Retinal pigment epithelial cell (primary cell): Measurements from ENCODE around the gene SPC25.
"Not testable (repeated sequence)": the region's sequence is repeated elsewhere in the genome, so short reads cannot be mapped to it uniquely, and the experiment has no call there.

Source experiments
- DNase-seq: peaks from one replicate; pipeline ENCODE4 v3.0.0-alpha.2; 2010; ENCODE audit warnings: low read depth
- H3K4me3 ChIP-seq: 2 replicates; pipeline ENCODE4 v1.5.1; 2011; ENCODE audit warnings: mild to moderate bottlenecking, low read length, control low read depth, moderate library complexity
- TF ChIP-seq, protein P1 (sequence below): conservative IDR thresholded peaks from 2 replicates; pipeline ENCODE4 v1.5.1; 2011; ENCODE audit warnings: low read depth, low read length, control low read depth, inconsistent platforms

Gene SPC25, protein sequence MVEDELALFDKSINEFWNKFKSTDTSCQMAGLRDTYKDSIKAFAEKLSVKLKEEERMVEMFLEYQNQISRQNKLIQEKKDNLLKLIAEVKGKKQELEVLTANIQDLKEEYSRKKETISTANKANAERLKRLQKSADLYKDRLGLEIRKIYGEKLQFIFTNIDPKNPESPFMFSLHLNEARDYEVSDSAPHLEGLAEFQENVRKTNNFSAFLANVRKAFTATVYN

DNA sequence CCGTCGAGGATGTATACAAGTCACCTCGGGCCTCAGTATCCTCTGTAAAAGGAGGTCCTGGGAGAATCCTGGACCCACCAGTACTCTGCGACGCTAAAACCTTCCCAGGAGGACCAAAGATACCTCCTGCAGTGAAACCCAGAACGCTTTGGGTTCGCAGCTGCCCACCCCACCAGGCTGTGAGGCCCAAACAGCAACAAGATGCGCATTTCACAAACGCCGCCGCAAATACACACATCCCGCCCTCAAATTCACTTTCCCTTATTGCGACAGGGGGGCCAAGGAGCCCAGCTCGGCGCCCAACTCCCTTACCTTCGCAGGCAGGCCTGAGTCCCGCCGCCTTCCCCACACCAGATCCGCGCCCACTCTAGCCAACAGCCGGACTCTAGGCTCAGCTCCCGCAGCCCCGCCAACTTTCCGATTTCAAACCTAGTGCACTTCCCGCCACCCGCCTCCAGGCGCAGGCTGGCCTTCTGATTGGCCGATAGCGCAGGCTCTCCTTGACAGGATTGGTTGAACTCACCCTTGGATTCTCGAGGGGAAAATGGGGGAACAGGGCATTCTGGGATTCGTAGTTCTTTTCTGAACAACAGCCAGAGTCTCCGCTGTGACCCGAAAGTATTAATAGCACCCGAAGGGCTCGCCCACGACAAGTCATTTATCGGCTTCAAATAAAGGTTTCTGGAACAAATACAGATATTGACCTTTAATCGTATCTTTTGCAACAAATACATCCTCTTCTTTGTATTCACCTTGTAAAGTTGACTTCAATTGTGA, at the start of gene SPC25:
Gene SPC25, minus strand, starts transcription at position 425 of the 777 bp plus-strand sequence. CDS start 911 bp downstream, outside the sequence.
- H3K4me3 ChIP-seq = peak within 1 kb of the TSS; percentile 75
- TF ChIP-seq, protein P1, sequence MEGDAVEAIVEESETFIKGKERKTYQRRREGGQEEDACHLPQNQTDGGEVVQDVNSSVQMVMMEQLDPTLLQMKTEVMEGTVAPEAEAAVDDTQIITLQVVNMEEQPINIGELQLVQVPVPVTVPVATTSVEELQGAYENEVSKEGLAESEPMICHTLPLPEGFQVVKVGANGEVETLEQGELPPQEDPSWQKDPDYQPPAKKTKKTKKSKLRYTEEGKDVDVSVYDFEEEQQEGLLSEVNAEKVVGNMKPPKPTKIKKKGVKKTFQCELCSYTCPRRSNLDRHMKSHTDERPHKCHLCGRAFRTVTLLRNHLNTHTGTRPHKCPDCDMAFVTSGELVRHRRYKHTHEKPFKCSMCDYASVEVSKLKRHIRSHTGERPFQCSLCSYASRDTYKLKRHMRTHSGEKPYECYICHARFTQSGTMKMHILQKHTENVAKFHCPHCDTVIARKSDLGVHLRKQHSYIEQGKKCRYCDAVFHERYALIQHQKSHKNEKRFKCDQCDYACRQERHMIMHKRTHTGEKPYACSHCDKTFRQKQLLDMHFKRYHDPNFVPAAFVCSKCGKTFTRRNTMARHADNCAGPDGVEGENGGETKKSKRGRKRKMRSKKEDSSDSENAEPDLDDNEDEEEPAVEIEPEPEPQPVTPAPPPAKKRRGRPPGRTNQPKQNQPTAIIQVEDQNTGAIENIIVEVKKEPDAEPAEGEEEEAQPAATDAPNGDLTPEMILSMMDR = no peak
- peak; percentile 55 for DNase-seq

DNA sequence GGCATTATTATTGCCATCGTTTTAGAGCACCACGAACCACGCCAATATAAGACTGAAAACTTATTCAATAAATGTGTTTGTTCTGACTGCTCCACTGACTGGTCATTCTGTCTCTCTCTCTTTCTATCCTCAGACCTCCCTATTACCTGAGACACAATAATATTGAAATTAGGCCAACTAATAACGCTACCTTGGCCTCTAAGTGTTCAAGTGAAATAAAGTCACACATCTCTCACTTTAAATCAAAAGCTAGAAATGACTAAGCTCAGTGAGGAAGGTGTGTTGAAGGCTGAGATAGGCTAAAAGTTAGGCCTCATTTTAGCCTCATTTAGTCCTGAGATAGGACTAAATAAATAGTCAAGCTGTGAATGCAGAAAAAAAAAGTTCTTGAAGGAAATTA, 49.7 kb upstream of the SPC25 start:
- TF ChIP-seq, protein P1 = no peak
- DNase-seq = no peak
- H3K4me3 ChIP-seq = no peak overlapping the region

DNA sequence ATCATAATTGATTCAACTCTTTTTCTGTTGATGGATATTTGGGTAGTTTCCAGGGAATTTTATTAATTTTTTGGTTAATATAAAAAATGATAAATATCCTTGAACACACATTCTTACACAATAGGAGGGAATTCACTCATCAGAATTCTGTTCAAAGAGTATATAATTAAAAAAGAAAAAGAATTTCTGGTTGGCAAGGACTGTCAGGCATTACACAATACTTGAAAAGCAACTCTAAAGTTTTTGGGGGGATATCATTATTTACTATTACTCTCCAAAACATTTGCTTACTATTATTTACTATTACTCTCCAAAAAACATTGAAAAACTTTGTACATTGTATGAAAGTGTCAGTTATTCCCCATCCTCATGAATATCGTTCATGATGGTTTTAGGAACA, 48.8 kb upstream of the SPC25 start:
- no peak for DNase-seq
- no peak overlapping the region for H3K4me3 ChIP-seq
- TF ChIP-seq, protein P1 = no peak

- no peak overlapping the region for H3K4me3 ChIP-seq
- TF ChIP-seq, protein P1 = no peak
- no peak for DNase-seq
Measured at GRCh38 chr2:168935810-168936581, 45.8 kb upstream of the SPC25 start.

DNA sequence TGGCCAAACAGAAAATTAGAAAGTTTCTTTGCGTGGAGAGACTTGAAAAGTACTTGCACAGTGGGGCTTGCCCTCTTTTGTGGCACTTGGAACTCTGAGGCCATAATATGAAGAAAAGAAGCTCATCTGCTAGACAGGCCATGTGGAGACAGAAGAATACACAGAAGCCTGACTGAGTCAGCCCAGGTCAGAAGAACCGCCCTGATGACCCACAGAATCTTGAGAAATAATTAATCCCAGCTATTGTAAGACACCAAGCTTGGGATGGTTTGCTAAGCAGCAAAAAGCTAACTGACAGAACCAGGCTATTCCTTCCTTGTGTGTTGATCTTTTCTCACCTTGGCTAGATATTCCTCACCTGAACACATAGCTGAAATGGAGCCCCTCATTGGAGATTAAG, 44.6 kb upstream of the SPC25 start:
- TF ChIP-seq, protein P1 = no peak
- no peak for DNase-seq
- no peak overlapping the region for H3K4me3 ChIP-seq

DNA sequence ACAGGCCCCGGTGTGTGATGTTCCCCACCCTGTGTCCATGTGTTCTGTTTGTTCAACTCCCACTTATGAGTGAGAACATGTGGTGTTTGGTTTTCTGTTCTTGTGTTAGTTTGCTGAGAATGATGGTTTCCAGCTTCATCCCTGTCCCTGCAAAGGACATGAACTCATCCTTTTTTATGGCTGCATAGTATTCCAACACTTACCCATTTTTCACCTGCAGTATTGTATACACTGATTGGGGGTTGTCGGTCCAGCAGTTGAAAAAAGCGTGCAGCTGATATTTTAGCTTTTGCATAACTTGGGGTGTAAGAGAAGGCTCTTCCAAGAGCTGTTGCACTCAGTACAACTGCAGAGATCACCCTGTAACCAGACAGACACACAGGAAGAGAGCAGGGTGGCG, 41.9 kb upstream of the SPC25 start:
- H3K4me3 ChIP-seq, DNase-seq: not testable (repeated sequence)

DNA sequence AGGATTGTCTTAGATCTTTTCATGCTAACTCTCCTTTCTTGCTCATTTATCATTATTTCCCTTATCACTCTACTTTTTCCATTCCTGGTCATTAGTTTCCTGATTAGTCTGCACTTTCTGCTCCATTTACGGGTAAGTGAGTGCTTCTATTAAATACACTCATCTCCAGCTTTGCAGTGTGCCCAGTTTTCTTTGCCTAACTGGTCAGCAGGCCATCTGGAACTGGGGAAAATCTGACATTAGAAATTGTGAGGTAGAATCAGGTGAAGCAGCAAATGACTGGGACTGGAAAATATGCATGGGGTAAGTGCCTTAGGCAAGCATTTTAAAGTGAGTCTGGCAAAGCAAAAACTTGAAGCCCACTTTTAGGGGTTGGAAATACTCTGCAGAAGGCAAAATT, 40.0 kb upstream of the SPC25 start:
- no peak for DNase-seq
- no peak overlapping the region for H3K4me3 ChIP-seq
- TF ChIP-seq, protein P1 = no peak
